ENCODE measurements around the gene FSD1L.
"Not testable (repeated sequence)": the region's sequence is repeated elsewhere in the genome, so short reads cannot be mapped to it uniquely, and the experiment has no call there.

Gene FSD1L

GRCh38 chr9:105554042-105554441 lies 106.2 kb downstream of the FSD1L start:
- no peak for DNase-seq (ENCODE audit: low read depth)

GRCh38 chr9:105557804-105558610 lies 110.2 kb downstream of the FSD1L start, which contains the start of gene FKTN:
Gene FKTN, plus strand, starts transcription at chr9:105558131. Its CDS starts 16,902 bp downstream, at chr9:105575033.
- peak; percentile 67 for DNase-seq (ENCODE audit: low read depth)
- H3K4me3 ChIP-seq (ENCODE audit: low read depth, low read length) = peak within 1 kb of the TSS; percentile 68
- TF ChIP-seq CTCF (IDR thresholded peaks at IDR 0.05; ENCODE audit: low read depth, low read length, missing control alignments) = no peak

More at GRCh38 chr9:105554042-105554441, 106.2 kb downstream of the FSD1L start:
- no peak overlapping the region for H3K4me3 ChIP-seq (ENCODE audit: low read depth, low read length)
- TF ChIP-seq CTCF (IDR thresholded peaks at IDR 0.05; ENCODE audit: low read depth, low read length, missing control alignments) = no peak

- no peak overlapping the region for H3K4me3 ChIP-seq (ENCODE audit: low read depth, low read length)
- TF ChIP-seq CTCF (IDR thresholded peaks at IDR 0.05; ENCODE audit: low read depth, low read length, missing control alignments) = no peak
- no peak for DNase-seq (ENCODE audit: low read depth)
These were observed 124.6 kb downstream of the FSD1L start for GRCh38 chr9:105572455-105572854.

GRCh38 chr9:105579952-105580351 lies 132.1 kb downstream of the FSD1L start:
- H3K4me3 ChIP-seq (ENCODE audit: low read depth, low read length); DNase-seq (ENCODE audit: low read depth): not testable (repeated sequence)

GRCh38 chr9:105581550-105581949 lies 133.7 kb downstream of the FSD1L start:
- H3K4me3 ChIP-seq (ENCODE audit: low read depth, low read length); DNase-seq (ENCODE audit: low read depth): not testable (repeated sequence)

GRCh38 chr9:105593145-105593544 lies 145.3 kb downstream of the FSD1L start:
- no peak for DNase-seq (ENCODE audit: low read depth)
- no peak overlapping the region for H3K4me3 ChIP-seq (ENCODE audit: low read depth, low read length)
- no peak for TF ChIP-seq CTCF (IDR thresholded peaks at IDR 0.05; ENCODE audit: low read depth, low read length, missing control alignments)

Data from GM12864 (cell line).